GM23338 (cell line): ENCODE data around the gene MARCKS.

Experiments used
- CREB1 ChIP-seq: fragments of 250-450 bp; sonication (Bioruptor Pico); IDR thresholded peaks from 2 replicates; pipeline ENCODE4 v1.5.0; 2020; ENCODE audit warnings: low read depth, mild to moderate bottlenecking, moderate library complexity
- CTCF ChIP-seq, 2 experiments: fragments of 200-600 bp in 1 of 2; sonication (generic) in 1 of 2; conservative IDR thresholded peaks; 2 replicates each; pipeline versions ENCODE4 v1.5.1 to v1.6.1; 2016 to 2017; ENCODE audit warnings: antibody characterized with exemption in 2 of 2, low read depth in 2 of 2, mild to moderate bottlenecking in 2 of 2, moderate library complexity in 1 of 2
- EZH2 ChIP-seq: fragments of 200-600 bp; sonication (generic); IDR thresholded peaks from one replicate; pipeline ENCODE4 v1.8.0; 2017; ENCODE audit warnings: antibody characterized with exemption, mild to moderate bottlenecking, low read depth; ENCODE audit not compliant: unreplicated experiment
- EZH2phosphoT487 ChIP-seq: fragments of 200-600 bp; sonication (generic); IDR thresholded peaks from one replicate; pipeline ENCODE4 v1.8.1; 2018; ENCODE audit warnings: antibody characterized with exemption; ENCODE audit not compliant: unreplicated experiment
- POLR2AphosphoS5 ChIP-seq: IDR thresholded peaks from 2 replicates; pipeline ENCODE4 v1.6.1; 2016; ENCODE audit warnings: antibody characterized with exemption, low read depth
- REST ChIP-seq: IDR thresholded peaks from one replicate; pipeline ENCODE4 v1.6.1; 2018; ENCODE audit warnings: antibody characterized with exemption; ENCODE audit not compliant: unreplicated experiment
- STAT1 ChIP-seq: IDR thresholded peaks from one replicate; pipeline ENCODE4 v1.6.1; 2016; ENCODE audit warnings: antibody characterized with exemption; ENCODE audit not compliant: unreplicated experiment

GRCh38 chr6:113879186-113880096 is 22.3 kb downstream of the MARCKS start:
- TF ChIP-seq REST (no peak), CTCF (conservative IDR thresholded peaks at IDR 0.05; ENCODE audit: low read depth in 2 of 2) (peak; percentile 84 to 93), EZH2 (no peak), STAT1 (no peak), CREB1 (CRISPR knock-in tag) (no peak), POLR2AphosphoS5 (no peak), EZH2phosphoT487 (no peak)
